ENCODE results near the gene SIPA1L3.

SIPA1L3 gene

DNA sequence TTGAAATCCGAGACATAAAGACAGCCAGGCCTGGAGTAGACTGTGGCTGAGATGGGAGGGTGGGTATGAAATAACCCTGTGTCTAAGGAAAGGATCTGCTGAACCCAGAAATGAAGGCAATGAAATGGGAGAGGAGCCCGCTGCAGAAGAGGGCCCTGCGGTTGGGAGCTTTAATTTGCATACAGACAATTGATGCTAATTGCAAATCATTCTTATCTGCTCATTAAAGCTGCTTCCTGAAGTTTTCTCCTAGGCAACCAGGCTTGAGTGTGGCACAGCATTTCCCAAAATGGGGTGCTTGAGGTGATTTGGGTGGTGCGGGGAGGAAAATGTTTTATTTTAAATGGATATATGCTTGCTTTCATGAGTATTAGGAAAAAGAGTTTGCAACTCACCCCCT is 261.6 kb downstream of the SIPA1L3 start:
- Histone ChIP-seq H3K4me3 (ENCODE audit: low read length) (no peak overlapping the region), H3K4me1 (ENCODE audit: insufficient read depth, low read length) (peaks cover 5% of the 10 kb centered on the region), H3K27ac (ENCODE audit: low read depth, low read length) (no peak overlapping the region), H3K27me3 (ENCODE audit: insufficient read depth, low read length) (no peaks in the 10 kb centered on the region), H3K9ac (ENCODE audit: low read depth, low read length) (no peak overlapping the region), H3K36me3 (ENCODE audit: insufficient read depth, low read length) (peaks cover 20% of the 10 kb centered on the region), H3K9me3 (ENCODE audit: insufficient read depth, low read depth, low read length) (no peaks in the 10 kb centered on the region)
- 43% methylated on average over 4 of the region's 4 CpGs for WGBS

DNA sequence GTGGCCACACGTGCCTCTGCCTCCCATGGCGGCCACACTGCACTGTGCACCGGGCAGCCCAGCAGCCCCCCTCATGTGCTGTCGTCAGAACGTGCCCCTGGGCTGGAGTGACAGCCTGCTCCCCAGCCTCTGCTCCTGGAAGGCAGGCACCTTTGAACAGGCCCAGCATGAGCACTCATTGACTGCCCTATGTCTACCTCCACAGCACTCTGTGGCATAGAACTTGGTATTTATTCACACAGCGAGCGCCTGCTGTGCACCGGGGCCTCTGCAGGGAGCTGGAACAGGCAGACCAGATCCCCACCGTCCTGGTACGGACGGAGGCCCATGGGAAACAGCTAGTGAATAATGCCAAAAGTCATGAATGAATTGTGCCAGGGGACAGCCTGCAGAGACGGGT is 263.3 kb downstream of the SIPA1L3 start:
- no peak overlapping the region for H3K4me3 ChIP-seq (ENCODE audit: low read length)
- peaks cover 5% of the 10 kb centered on the region for H3K4me1 ChIP-seq (ENCODE audit: insufficient read depth, low read length)
- H3K9me3 ChIP-seq (ENCODE audit: insufficient read depth, low read depth, low read length) = no peaks in the 10 kb centered on the region
- H3K36me3 ChIP-seq (ENCODE audit: insufficient read depth, low read length) = peaks cover 8% of the 10 kb centered on the region
- H3K27ac ChIP-seq (ENCODE audit: low read depth, low read length) = no peak overlapping the region
- H3K9ac ChIP-seq (ENCODE audit: low read depth, low read length) = no peak overlapping the region; the same call in 1 of the 2 replicates
- H3K27me3 ChIP-seq (ENCODE audit: insufficient read depth, low read length) = no peaks in the 10 kb centered on the region
- WGBS = 80% methylated on average over 12 of the region's 12 CpGs

DNA sequence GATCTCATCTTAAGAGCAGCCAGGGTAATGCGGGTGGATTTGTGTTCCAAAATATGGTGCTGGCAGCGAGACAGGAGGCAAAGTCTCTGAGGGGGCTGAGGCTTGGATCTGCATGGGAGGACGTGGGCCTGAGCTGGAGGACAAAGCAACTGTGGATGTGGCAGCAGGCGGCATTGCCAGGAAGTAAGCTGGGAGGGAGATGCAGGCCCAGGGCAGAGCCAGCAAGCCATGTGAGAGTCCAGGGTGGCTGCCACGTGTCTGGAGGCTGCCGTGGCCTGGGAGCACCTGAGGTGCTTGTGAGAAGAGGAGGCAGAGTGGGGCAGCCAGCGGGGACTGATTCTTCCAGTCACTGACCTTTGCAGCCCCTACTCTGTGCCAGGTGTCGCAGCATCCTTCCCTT is 265.0 kb downstream of the SIPA1L3 start:
- Histone ChIP-seq H3K9me3 (ENCODE audit: insufficient read depth, low read depth, low read length) (no peaks in the 10 kb centered on the region), H3K4me1 (ENCODE audit: insufficient read depth, low read length) (peaks cover 5% of the 10 kb centered on the region)

DNA sequence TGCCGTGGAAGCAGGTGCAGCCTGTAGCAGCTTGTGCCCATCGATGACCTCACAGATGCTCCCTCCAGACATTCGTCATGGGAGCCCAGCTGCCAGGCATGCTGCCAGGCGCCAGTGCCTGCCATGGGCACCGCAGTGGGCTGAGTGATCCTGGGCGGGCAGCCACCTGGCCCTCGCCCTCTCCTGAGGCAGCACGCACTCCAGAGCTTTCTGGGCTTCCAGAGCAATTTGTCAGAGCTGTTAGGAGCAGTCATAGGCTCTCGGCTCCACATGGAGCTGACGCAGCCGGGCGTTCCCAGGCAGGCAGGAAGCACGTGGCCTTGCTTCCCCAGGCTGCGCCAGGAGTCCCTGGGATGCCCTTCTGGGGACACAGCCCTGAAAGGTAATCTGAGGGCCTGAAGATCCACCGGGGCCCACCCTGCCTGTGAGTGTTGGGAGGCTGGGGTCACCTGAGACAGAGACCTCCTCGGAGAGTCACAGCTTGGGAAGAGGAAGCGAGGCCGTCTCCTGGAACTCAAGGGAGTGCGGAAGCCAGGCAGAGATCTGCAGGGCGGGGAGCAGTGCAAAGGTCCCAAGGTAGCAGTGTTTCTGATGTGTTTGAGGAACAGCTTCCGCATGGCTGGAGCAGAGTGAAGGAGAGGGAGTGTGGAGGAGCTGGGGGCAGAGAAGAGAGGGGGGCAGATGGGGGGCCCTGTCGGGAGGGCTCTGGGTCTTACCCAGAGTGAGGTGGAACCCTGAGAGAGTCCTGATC is 266.5 kb downstream of the SIPA1L3 start:
- Histone ChIP-seq H3K27ac (ENCODE audit: low read depth, low read length) (no peak overlapping the region), H3K9me3 (ENCODE audit: insufficient read depth, low read depth, low read length) (no peaks in the 10 kb centered on the region), H3K4me3 (ENCODE audit: low read length) (no peak overlapping the region), H3K27me3 (ENCODE audit: insufficient read depth, low read length) (no peaks in the 10 kb centered on the region), H3K4me1 (ENCODE audit: insufficient read depth, low read length) (peaks cover 2% of the 10 kb centered on the region), H3K9ac (ENCODE audit: low read depth, low read length) (no peak overlapping the region), H3K36me3 (ENCODE audit: insufficient read depth, low read length) (peaks cover 3% of the 10 kb centered on the region; the same call in 1 of the 2 replicates)
- 92% methylated on average over 22 of the region's 22 CpGs for WGBS

More for the DNA sequence above, 265.0 kb downstream of the SIPA1L3 start:
- H3K4me3 ChIP-seq (ENCODE audit: low read length) = no peak overlapping the region
- no peak overlapping the region for H3K9ac ChIP-seq (ENCODE audit: low read depth, low read length)
- peaks cover 5% of the 10 kb centered on the region; the same call in 1 of the 2 replicates for H3K36me3 ChIP-seq (ENCODE audit: insufficient read depth, low read length)
- H3K27ac ChIP-seq (ENCODE audit: low read depth, low read length) = no peak overlapping the region
- 94% methylated on average over 8 of the region's 8 CpGs for WGBS
- H3K27me3 ChIP-seq (ENCODE audit: insufficient read depth, low read length) = no peaks in the 10 kb centered on the region

DNA sequence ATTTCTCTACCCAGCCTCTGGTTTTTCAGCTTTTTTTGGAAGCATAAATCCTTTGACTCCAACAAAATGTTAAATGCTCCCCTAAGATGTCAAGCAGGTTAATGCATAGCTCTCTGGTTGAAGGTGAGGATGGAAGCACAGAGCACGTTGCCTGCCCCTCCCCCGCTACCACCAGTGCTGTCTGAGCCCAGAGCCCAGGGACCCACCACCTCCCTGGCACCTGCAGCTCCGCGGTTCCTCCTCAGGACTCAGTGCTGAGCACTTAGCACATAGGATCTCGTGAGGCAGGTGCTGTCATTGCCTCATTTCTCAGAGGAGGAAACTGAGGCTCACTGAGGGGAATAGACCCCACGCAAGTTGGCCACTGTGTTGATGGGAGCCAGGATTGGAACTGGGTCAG is 268.4 kb downstream of the SIPA1L3 start:
- Histone ChIP-seq H3K36me3 (ENCODE audit: insufficient read depth, low read length) (no peaks in the 10 kb centered on the region), H3K27ac (ENCODE audit: low read depth, low read length) (no peak overlapping the region), H3K4me1 (ENCODE audit: insufficient read depth, low read length) (no peaks in the 10 kb centered on the region), H3K9ac (ENCODE audit: low read depth, low read length) (no peak overlapping the region), H3K9me3 (ENCODE audit: insufficient read depth, low read depth, low read length) (no peaks in the 10 kb centered on the region; the same call in 1 of the 2 replicates), H3K4me3 (ENCODE audit: low read length) (no peak overlapping the region), H3K27me3 (ENCODE audit: insufficient read depth, low read length) (no peaks in the 10 kb centered on the region)
- WGBS = 87% methylated on average over 6 of the region's 6 CpGs

DNA sequence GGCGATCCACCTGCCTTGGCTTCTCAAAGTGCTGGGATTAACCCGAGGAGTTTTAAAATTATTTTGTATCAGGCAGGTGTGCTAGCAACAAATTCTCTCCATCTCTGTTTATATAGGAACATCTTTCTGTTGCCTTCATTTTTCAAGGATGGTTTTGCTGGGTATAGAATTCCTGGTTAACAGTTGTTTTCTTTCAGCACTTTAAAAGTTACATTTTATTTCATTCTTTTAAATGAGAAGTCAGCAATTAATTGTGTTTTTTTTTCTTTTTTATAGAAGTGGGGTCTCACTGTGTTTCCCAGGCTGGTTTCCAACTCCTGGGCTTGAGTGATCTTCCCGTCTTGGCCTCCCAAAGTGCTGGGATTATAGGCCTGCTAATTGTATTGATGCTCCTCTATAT is 273.1 kb downstream of the SIPA1L3 start:
- 97% methylated on average over 2 of the region's 3 CpGs for WGBS
- H3K9ac ChIP-seq (ENCODE audit: low read depth, low read length) = no peak overlapping the region
- no peaks in the 10 kb centered on the region; the same call in 1 of the 2 replicates for H3K9me3 ChIP-seq (ENCODE audit: insufficient read depth, low read depth, low read length)
- H3K27ac ChIP-seq (ENCODE audit: low read depth, low read length) = no peak overlapping the region
- no peak overlapping the region for H3K4me3 ChIP-seq (ENCODE audit: low read length)
- H3K4me1 ChIP-seq (ENCODE audit: insufficient read depth, low read length) = peaks cover 7% of the 10 kb centered on the region; the same call in 1 of the 2 replicates
- 0 out of 2 replicates have a peak, but pooled peaks cover 6% of the 10 kb centered on the region for H3K36me3 ChIP-seq (ENCODE audit: insufficient read depth, low read length)
- no peaks in the 10 kb centered on the region for H3K27me3 ChIP-seq (ENCODE audit: insufficient read depth, low read length)

DNA sequence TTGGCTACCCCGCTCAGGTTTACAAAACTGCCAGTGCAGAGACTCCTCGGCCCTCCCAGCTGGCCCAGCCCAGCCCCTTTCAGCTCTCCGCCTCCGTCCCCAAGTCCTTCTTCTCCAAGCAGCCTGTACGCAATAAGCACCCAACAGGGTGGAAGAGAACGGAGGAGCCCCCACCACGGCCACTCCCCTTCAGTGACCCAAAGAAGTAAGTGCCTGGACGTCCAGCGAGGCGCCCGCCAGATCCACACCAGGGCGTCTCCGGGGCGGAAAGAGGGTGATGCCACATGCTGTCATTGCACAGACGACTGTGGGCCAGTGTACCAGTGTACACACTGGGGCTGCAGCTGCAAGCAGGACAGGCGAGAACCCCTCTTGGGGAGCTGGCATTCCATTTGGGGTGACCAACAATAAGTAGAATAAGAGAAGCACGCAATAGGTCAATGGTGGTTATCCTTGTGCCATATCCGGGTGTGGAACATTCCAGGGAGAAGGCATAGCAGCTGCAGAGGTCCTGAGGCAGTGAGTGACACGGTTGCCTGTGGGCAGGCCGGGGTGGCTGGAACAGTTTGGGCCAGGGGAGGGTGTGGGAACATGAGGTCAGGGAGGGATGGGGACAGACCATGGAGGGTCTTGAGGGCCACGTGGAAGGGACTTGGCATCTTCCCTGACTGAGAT is 275.7 kb downstream of the SIPA1L3 start:
- Histone ChIP-seq H3K27ac (ENCODE audit: low read depth, low read length) (no peak overlapping the region), H3K27me3 (ENCODE audit: insufficient read depth, low read length) (no peaks in the 10 kb centered on the region), H3K9ac (ENCODE audit: low read depth, low read length) (no peak overlapping the region), H3K4me1 (ENCODE audit: insufficient read depth, low read length) (peaks cover 7% of the 10 kb centered on the region; the same call in 1 of the 2 replicates), H3K4me3 (ENCODE audit: low read length) (peak overlapping the region; percentile 59; the same call in 1 of the 2 replicates), H3K9me3 (ENCODE audit: insufficient read depth, low read depth, low read length) (no peaks in the 10 kb centered on the region; the same call in 1 of the 2 replicates), H3K36me3 (ENCODE audit: insufficient read depth, low read length) (0 out of 2 replicates have a peak, but pooled peaks cover 7% of the 10 kb centered on the region)
- WGBS = 78% methylated on average over 21 of the region's 21 CpGs

DNA sequence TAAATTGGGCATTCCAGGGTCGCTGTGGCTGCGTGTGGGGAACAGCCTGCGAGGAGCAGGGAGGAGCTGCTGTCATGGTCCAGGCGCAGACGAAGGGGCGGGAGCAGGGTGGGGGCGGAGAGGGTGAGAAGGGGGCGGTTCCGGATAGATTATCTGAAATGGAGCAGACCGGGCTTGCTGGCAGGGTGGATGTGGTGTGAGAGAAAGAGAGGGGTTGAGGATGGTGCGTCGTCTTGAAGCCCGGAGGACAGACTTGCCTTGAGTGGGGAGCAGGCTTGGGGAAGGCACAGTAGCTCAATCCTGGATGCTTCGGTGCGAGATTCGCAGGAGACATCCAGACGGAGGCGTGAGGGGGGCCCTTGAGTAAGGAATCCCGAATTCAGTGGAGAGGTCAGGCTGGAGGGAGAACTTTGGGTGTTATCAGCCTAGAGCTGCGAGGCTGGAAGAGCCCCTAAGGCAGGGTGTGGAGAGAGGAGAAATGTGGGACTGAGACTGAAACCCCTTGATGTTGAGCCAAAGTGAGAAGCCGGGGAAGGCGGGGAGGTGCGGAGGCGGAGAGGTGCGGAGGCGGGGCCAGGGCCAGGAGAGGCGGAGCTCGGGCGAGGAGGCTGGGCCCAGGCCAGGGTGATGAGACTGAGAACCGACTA is 276.4 kb downstream of the SIPA1L3 start:
- no peak overlapping the region for H3K27ac ChIP-seq (ENCODE audit: low read depth, low read length)
- no peaks in the 10 kb centered on the region; the same call in 1 of the 2 replicates for H3K9me3 ChIP-seq (ENCODE audit: insufficient read depth, low read depth, low read length)
- 3% methylated on average over 30 of the region's 30 CpGs for WGBS
- peaks cover 7% of the 10 kb centered on the region; the same call in 1 of the 2 replicates for H3K4me1 ChIP-seq (ENCODE audit: insufficient read depth, low read length)
- no peaks in the 10 kb centered on the region for H3K27me3 ChIP-seq (ENCODE audit: insufficient read depth, low read length)
- no peak overlapping the region for H3K9ac ChIP-seq (ENCODE audit: low read depth, low read length)
- H3K4me3 ChIP-seq (ENCODE audit: low read length) = peak overlapping the region; percentile 59
- 0 out of 2 replicates have a peak, but pooled peaks cover 7% of the 10 kb centered on the region for H3K36me3 ChIP-seq (ENCODE audit: insufficient read depth, low read length)

DNA sequence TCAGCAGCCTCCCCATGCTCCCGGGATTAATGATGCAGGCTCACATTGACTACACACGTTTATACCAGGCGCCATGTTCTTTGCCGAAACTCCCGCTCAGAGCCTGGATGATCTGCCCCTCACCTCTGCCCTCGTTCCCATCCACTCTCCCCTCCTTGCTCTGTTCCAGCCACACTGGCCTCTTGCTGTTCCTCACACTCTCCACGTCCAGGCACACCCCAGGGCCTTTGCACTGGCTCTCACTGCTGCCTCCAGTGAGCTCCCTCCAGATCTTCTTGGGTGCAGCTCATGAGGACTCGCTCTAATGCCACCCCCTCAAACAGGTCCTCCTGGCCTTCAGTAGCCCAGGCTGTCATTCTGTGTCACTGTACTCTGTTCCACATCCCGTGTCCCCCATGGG is 277.8 kb downstream of the SIPA1L3 start:
- H3K27ac ChIP-seq (ENCODE audit: low read depth, low read length) = no peak overlapping the region
- WGBS = 93% methylated on average over 9 of the region's 9 CpGs
- H3K27me3 ChIP-seq (ENCODE audit: insufficient read depth, low read length) = no peaks in the 10 kb centered on the region
- no peak overlapping the region for H3K9ac ChIP-seq (ENCODE audit: low read depth, low read length)
- 0 out of 2 replicates have a peak, but pooled peaks cover 7% of the 10 kb centered on the region for H3K36me3 ChIP-seq (ENCODE audit: insufficient read depth, low read length)
- H3K4me3 ChIP-seq (ENCODE audit: low read length) = no peak overlapping the region
- peaks cover 7% of the 10 kb centered on the region; the same call in 1 of the 2 replicates for H3K4me1 ChIP-seq (ENCODE audit: insufficient read depth, low read length)
- no peaks in the 10 kb centered on the region for H3K9me3 ChIP-seq (ENCODE audit: insufficient read depth, low read depth, low read length)

DNA sequence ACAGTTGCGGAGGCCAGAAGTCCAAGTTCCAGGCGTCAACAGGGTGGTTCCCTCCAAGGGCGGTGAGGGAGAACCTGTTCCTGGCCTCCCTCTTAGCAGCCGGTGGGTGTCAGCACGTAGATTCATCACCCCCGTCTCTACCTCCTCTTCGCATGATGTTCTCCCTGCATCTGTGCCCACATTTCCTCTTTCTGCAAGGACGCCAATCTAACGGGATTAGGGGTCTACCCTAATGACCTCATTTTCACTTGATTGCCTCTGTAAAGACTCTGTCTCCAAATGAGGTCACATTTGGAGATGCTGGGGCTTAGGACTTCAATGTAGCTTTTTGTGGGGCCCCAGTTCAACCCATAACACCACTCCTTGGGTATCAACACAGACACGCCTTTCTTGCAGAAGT is 278.6 kb downstream of the SIPA1L3 start:
- H3K27ac ChIP-seq (ENCODE audit: low read depth, low read length) = no peak overlapping the region

DNA sequence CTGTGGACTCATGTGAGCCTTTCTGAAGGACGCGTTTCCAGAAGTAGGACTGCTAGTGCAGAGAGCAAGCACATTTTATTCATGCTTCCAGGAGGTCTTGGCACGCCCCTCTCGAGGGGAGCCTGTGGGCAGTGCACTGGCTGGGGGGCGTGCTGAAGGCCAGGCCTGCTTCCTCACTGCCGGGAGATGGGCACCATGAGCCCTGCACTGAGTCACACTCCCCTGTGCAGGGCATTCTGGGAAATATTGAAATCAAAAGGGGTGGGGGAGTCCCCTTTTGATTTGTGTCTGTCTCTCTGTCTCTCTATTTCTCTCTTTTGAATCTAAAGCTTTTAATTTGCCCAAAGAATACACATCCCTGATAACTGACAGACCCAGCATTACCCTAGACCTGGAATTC is 283.1 kb downstream of the SIPA1L3 start:
- Histone ChIP-seq H3K9me3 (ENCODE audit: insufficient read depth, low read depth, low read length) (no peaks in the 10 kb centered on the region), H3K4me3 (ENCODE audit: low read length) (no peak overlapping the region), H3K27me3 (ENCODE audit: insufficient read depth, low read length) (no peaks in the 10 kb centered on the region), H3K9ac (ENCODE audit: low read depth, low read length) (no peak overlapping the region), H3K27ac (ENCODE audit: low read depth, low read length) (no peak overlapping the region), H3K36me3 (ENCODE audit: insufficient read depth, low read length) (peaks cover 1% of the 10 kb centered on the region; the same call in 1 of the 2 replicates), H3K4me1 (ENCODE audit: insufficient read depth, low read length) (no peaks in the 10 kb centered on the region)
- WGBS = 83% methylated on average over 6 of the region's 6 CpGs

More for the DNA sequence above, 278.6 kb downstream of the SIPA1L3 start:
- 93% methylated on average over 10 of the region's 10 CpGs for WGBS
- H3K27me3 ChIP-seq (ENCODE audit: insufficient read depth, low read length) = no peaks in the 10 kb centered on the region
- H3K9ac ChIP-seq (ENCODE audit: low read depth, low read length) = no peak overlapping the region
- H3K9me3 ChIP-seq (ENCODE audit: insufficient read depth, low read depth, low read length) = no peaks in the 10 kb centered on the region
- peaks cover 7% of the 10 kb centered on the region; the same call in 1 of the 2 replicates for H3K4me1 ChIP-seq (ENCODE audit: insufficient read depth, low read length)
- H3K36me3 ChIP-seq (ENCODE audit: insufficient read depth, low read length) = 0 out of 2 replicates have a peak, but pooled peaks cover 7% of the 10 kb centered on the region
- no peak overlapping the region for H3K4me3 ChIP-seq (ENCODE audit: low read length)

All from HUES64 (cell line).